K562 (cell line): Measurements from ENCODE around the gene AP4E1. TPM values are rescaled to one million over a fixed set of nuclear protein-coding genes. Genes with fewer than 3 reads are reported as not detected.

Experiments
- ATAC-seq: fragments of 200-7000 bp; cut with Tn5 transposase; 3 replicates; pipeline ENCODE4 v1.9.1; 2020; ENCODE audit warnings: moderate library complexity
- BruUV-seq: library from RNA; stranded (reverse); fragments of 400-500 nt; replicated peaks from 2 replicates; lab custom pipeline; 2021; lab: Mats Ljungman, UMichigan
- CTCF ChIA-PET: fragments of 300-600 bp; formaldehyde crosslinking; extraction: SDS; loops from one replicate; lab custom pipeline; 2021; ENCODE audit warnings: low intra/inter-chr PET ratio; lab: Yijun Ruan, JAX
- POLR2A ChIA-PET: fragments of 300-600, 350-650 bp; sonication (Branson Sonifier 250); formaldehyde crosslinking; extraction: SDS; loops from one replicate; lab custom pipeline; 2021; ENCODE audit warnings: antibody characterized with exemption, inconsistent platforms; lab: Yijun Ruan, JAX
- DNase-seq, 4 experiments: peaks; one replicate each; pipeline versions ENCODE4 v3.0.0 to v3.0.0-alpha.2; 2011 to 2018; ENCODE audit warnings: low spot score in 3 of 4, mixed read lengths in 3 of 4; ENCODE audit errors: extremely low read depth in 1 of 4
- FAIRE-seq: peaks from 2 replicates; lab custom pipeline; 2011; peaks lifted over from hg19 to GRCh38; lab: Jason Lieb, UNC
- H2AFZ ChIP-seq: 2 replicates; pipeline ENCODE4 v1.6.0; 2011; ENCODE audit warnings: low read depth, low read length, control low read depth, inconsistent platforms
- H3K27ac ChIP-seq: fragments of 200-600 bp; 3 replicates; pipeline ENCODE4 v1.8.0; 2011; ENCODE audit warnings: low read depth, mild to moderate bottlenecking, control low read depth, inconsistent platforms, low read length, moderate library complexity, mixed read lengths; ENCODE audit errors: extremely low read depth
- H3K27me3 ChIP-seq, 2 experiments: fragments of 300-600 bp in 1 of 2; 2 replicates in 1 of 2; 3 replicates in 1 of 2; pipeline versions ENCODE4 v1.6.0 to v1.8.0; 2011; ENCODE audit warnings: inconsistent platforms in 2 of 2, low read length in 2 of 2, mild to moderate bottlenecking in 1 of 2, mixed read lengths in 1 of 2, moderate library complexity in 1 of 2; ENCODE audit not compliant: control insufficient read depth in 2 of 2, insufficient read depth in 2 of 2
- H3K36me3 ChIP-seq: fragments of 300-600 bp; 3 replicates; pipeline ENCODE4 v1.8.0; 2011; ENCODE audit warnings: mild to moderate bottlenecking, low read length, inconsistent platforms; ENCODE audit not compliant: control insufficient read depth, insufficient read depth
- H3K4me1 ChIP-seq, 2 experiments: fragments of 200-600 bp in 1 of 2; replicated peaks in 1 of 2; 2 replicates in 1 of 2; 3 replicates in 1 of 2; pipeline versions ENCODE4 v1.5.1 to v1.8.0; 2011; ENCODE audit warnings: inconsistent platforms in 2 of 2, low read length in 2 of 2, mild to moderate bottlenecking in 1 of 2, mixed read lengths in 1 of 2, moderate library complexity in 1 of 2; ENCODE audit not compliant: control insufficient read depth in 2 of 2, insufficient read depth in 2 of 2
- H3K4me2 ChIP-seq: 2 replicates; pipeline ENCODE4 v1.6.1; 2011; ENCODE audit warnings: low read length, control low read depth, inconsistent platforms, mixed read lengths; ENCODE audit not compliant: insufficient read depth
- H3K4me3 ChIP-seq: fragments of 200-600 bp; sonication (generic), shearing (Covaris generic); 2 replicates; pipeline ENCODE4 v1.5.1; 2016; ENCODE audit warnings: control low read depth, inconsistent platforms
- H3K79me2 ChIP-seq: fragments of 200-600 bp; 3 replicates; pipeline ENCODE4 v1.8.0; 2011; ENCODE audit warnings: low read length, inconsistent platforms; ENCODE audit not compliant: control insufficient read depth, insufficient read depth
- H3K9ac ChIP-seq, 2 experiments: 2 replicates each; pipeline versions ENCODE4 v1.6.0 to v1.6.1; 2011; ENCODE audit warnings: low read depth in 2 of 2, low read length in 2 of 2, control low read depth in 1 of 2, inconsistent platforms in 1 of 2, mild to moderate bottlenecking in 1 of 2, mixed read lengths in 1 of 2; ENCODE audit not compliant: insufficient read depth in 1 of 2
- H3K9me1 ChIP-seq: one replicate; pipeline ENCODE4 v1.6.0; 2011; ENCODE audit warnings: inconsistent platforms, mild to moderate bottlenecking, low read length, moderate library complexity; ENCODE audit not compliant: control insufficient read depth, insufficient read depth
- H3K9me3 ChIP-seq: replicated peaks from 2 replicates; pipeline ENCODE4 v1.5.1; 2011; ENCODE audit warnings: low read depth, low read length, inconsistent platforms; ENCODE audit not compliant: control insufficient read depth, insufficient read depth
- H4K20me1 ChIP-seq: replicated peaks from 2 replicates; pipeline ENCODE4 v1.6.1; 2011; ENCODE audit warnings: low read length, inconsistent platforms, mixed read lengths; ENCODE audit not compliant: control insufficient read depth, insufficient read depth
- ARID1B ChIP-seq: fragments of 450-650 bp; IDR thresholded peaks from 2 replicates; pipeline ENCODE4 v1.6.1; 2016; ENCODE audit warnings: antibody characterized with exemption, mild to moderate bottlenecking, inconsistent platforms
- FOSL1 ChIP-seq: fragments of 200-800 bp; sonication (Bioruptor generic); conservative IDR thresholded peaks from 2 replicates; pipeline ENCODE4 v1.6.1; 2016; ENCODE audit warnings: missing genetic modification characterization, missing compliant biosample characterization
- FOXP1 ChIP-seq: sonication (generic); formaldehyde crosslinking; IDR thresholded peaks from 2 replicates; pipeline ENCODE4 v1.8.0; 2022; ENCODE audit warnings: mild to moderate bottlenecking, missing genetic modification reagents
- ZFP30 ChIP-seq: fragments of 250-450 bp; sonication (Bioruptor Pico); IDR thresholded peaks from 2 replicates; pipeline ENCODE4 v1.8.0; 2022; ENCODE audit warnings: moderate library complexity, mild to moderate bottlenecking, inconsistent platforms, borderline replicate concordance
- ZNF431 ChIP-seq: sonication (generic); formaldehyde crosslinking; IDR thresholded peaks from 2 replicates; pipeline ENCODE4 v1.8.0; 2022; ENCODE audit warnings: mild to moderate bottlenecking, missing genetic modification reagents
- WGBS: fragments of 100-300 bp; shearing (Covaris generic); methylation state at CpG from one replicate; pipeline ENCODE4 v1.1.6; 2016; ENCODE audit warnings: low coverage, mixed read lengths; ENCODE audit not compliant: insufficient coverage; ENCODE audit errors: missing lambda C conversion rate; 5-methylcytosine and 5-hydroxymethylcytosine counted together
- in situ Hi-C: fragments of 300-500 bp; cut with MboI; formaldehyde crosslinking; loops from 4 replicates; pipeline ENCODE4 v1.15.0; 2018; ENCODE audit warnings: inconsistent platforms, mixed read lengths
- intact Hi-C: fragments of 100-400 bp; cut with micrococcal nuclease; formaldehyde crosslinking; loops from 2 replicates; pipeline ENCODE4 v1.14.2; 2022
- polyA plus RNA-seq, 8 experiments: library from polyadenylated mRNA; depleted of rRNA in 4 of 8; stranded (reverse) in 5 of 8; unstranded in 3 of 8; fragments of >200 nt; fragmentation: Nextera tagmentation in 2 of 8; fragmentation: Illumina TruSeq in 1 of 8; extraction: Ambion mirVana in 2 of 8; extraction: Trizol in 1 of 8; gene quantifications; 2 replicates each; pipeline versions ENCODE4 v1.2.1 to v1.2.3, GENCODE V29; 2011 to 2014; ENCODE audit warnings: inconsistent platforms in 1 of 8, missing spikeins in 1 of 8
- total RNA-seq, 7 experiments: library from RNA; depleted of rRNA in 6 of 7; stranded (reverse); fragments of >200 nt in 6 of 7; fragmentation: Illumina TruSeq in 2 of 7; extraction: Trizol in 2 of 7; gene quantifications; 2 replicates each; pipeline versions ENCODE4 v1.2.1 to v1.2.3, GENCODE V29; 2011 to 2021; ENCODE audit warnings: low replicate concordance in 1 of 7
- TF ChIP-seq, protein P1 (sequence below), 2 experiments: fragments of 450-650 bp in 1 of 2; sonication (generic) in 1 of 2; formaldehyde crosslinking in 1 of 2; IDR thresholded peaks in 1 of 2; conservative IDR thresholded peaks in 1 of 2; 2 replicates each; pipeline versions ENCODE4 v1.6.1 to v1.8.1; 2016 to 2023; ENCODE audit warnings: mild to moderate bottlenecking in 2 of 2, moderate library complexity in 2 of 2, inconsistent platforms in 1 of 2, missing genetic modification reagents in 1 of 2
- TF ChIP-seq, protein P2 (sequence below): fragments of 250-450 bp; sonication (Bioruptor Pico); IDR thresholded peaks from 2 replicates; pipeline ENCODE4 v1.4.0; 2020; ENCODE audit warnings: mild to moderate bottlenecking, moderate library complexity

Gene AP4E1
- total and polyA plus RNA-seq, 9 of the 15 experiments (the other 6 are each of a cell fraction or from before 2014, with no cell fraction given): 1.3 to 11.5 (median 4.4) TPM

DNA sequence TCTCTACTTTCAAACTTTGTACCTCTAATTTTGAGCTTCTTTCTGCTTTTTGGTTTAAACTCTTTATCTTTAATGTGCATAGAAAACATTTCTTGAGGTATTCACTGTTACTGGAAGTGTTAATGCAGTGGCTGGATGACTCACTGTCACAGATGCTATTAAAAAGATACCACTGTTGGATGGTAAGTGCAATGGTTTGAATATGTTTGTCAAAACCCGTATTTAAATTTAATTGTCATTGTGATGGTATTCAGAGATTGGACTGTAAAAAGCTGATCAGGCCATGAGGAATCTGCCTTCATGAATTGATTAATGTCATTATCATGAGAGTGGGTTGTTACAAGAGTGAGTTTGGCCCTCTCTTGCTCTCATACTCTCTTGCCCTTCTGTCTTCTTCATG lies 70.6 kb downstream of the AP4E1 start:
- Histone ChIP-seq H3K4me1 (no peaks in the 10 kb centered on the region), H3K9me1 (no peaks in the 10 kb centered on the region), H3K4me2 (no peak overlapping the region), H3K9ac (no peak overlapping the region), H3K27ac (no peak overlapping the region), H4K20me1 (no peaks in the 10 kb centered on the region), H3K4me3 (no peak overlapping the region), H3K79me2 (no peaks in the 10 kb centered on the region), H3K9me3 (peaks cover 2% of the 10 kb centered on the region; the same call in 1 of the 2 replicates), H3K27me3 (no peaks in the 10 kb centered on the region), H2AFZ (no peak overlapping the region), H3K36me3 (peaks cover 4% of the 10 kb centered on the region; the same call in 2 of the 3 replicates)
- in situ Hi-C loops (no loop called here), intact Hi-C loops (no loop called here)
- POLR2A ChIA-PET: no interaction called here
- 39% methylated on average over 1 of the region's 1 CpG for WGBS
- no peak for ATAC-seq
- CTCF ChIA-PET: no interaction called here
- TF ChIP-seq, protein P1, sequence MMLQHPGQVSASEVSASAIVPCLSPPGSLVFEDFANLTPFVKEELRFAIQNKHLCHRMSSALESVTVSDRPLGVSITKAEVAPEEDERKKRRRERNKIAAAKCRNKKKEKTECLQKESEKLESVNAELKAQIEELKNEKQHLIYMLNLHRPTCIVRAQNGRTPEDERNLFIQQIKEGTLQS (IDR thresholded peaks at IDR 0.05): peak; percentile 29; the same call in 1 of the 2 replicates
- TF ChIP-seq, protein P1 (CRISPR knock-in tag; conservative IDR thresholded peaks at IDR 0.05): no peak
- TF ChIP-seq ZFP30 (no peak), ZNF431 (CRISPR knock-in tag) (no peak), FOSL1 (tag) (0 out of 2 replicates have a peak, but pooled peaks have one; percentile 36), FOXP1 (no peak), ARID1B (0 out of 2 replicates have a peak, but pooled peaks have one; percentile 11)
- TF ChIP-seq, protein P2, sequence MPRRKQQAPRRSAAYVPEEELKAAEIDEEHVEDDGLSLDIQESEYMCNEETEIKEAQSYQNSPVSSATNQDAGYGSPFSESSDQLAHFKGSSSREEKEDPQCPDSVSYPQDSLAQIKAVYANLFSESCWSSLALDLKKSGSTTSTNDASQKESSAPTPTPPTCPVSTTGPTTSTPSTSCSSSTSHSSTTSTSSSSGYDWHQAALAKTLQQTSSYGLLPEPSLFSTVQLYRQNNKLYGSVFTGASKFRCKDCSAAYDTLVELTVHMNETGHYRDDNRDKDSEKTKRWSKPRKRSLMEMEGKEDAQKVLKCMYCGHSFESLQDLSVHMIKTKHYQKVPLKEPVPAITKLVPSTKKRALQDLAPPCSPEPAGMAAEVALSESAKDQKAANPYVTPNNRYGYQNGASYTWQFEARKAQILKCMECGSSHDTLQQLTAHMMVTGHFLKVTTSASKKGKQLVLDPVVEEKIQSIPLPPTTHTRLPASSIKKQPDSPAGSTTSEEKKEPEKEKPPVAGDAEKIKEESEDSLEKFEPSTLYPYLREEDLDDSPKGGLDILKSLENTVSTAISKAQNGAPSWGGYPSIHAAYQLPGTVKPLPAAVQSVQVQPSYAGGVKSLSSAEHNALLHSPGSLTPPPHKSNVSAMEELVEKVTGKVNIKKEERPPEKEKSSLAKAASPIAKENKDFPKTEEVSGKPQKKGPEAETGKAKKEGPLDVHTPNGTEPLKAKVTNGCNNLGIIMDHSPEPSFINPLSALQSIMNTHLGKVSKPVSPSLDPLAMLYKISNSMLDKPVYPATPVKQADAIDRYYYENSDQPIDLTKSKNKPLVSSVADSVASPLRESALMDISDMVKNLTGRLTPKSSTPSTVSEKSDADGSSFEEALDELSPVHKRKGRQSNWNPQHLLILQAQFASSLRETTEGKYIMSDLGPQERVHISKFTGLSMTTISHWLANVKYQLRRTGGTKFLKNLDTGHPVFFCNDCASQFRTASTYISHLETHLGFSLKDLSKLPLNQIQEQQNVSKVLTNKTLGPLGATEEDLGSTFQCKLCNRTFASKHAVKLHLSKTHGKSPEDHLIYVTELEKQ (CRISPR knock-in tag): no peak
- BruUV-seq: no TSS peak
- DNase-seq: peak in 1 of 4 experiments; percentile 3
- peak; percentile 48 for FAIRE-seq
